ENCODE data around the gene URB2.
"Not testable (repeated sequence)": the region's sequence is repeated elsewhere in the genome, so short reads cannot be mapped to it uniquely, and the experiment has no call there.

URB2 gene

DNA sequence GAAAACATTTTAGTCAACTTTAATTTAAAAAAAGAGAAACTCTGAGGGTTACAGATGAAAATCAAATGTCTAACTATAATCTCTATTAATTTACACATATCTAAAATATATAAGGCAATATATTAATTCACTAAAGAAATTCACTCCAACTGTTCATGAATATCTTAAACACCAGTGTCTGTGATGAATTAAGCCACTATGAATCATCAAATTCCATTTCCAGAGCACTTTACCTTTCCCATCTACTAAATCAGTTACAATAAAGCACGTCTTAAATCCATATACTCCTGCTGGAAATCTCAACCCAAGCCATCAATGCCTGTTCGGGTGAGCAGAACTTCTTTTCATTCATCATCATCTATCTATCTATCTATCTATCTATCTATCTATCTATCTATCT lies 4.4 kb upstream of the URB2 start:
- peak overlapping the region; percentile 40 for H3K4me2 ChIP-seq (ENCODE audit: low read depth, low read length, poor library complexity, severe bottlenecking)
- H2AFZ ChIP-seq (ENCODE audit: low read length) = no peak overlapping the region

DNA sequence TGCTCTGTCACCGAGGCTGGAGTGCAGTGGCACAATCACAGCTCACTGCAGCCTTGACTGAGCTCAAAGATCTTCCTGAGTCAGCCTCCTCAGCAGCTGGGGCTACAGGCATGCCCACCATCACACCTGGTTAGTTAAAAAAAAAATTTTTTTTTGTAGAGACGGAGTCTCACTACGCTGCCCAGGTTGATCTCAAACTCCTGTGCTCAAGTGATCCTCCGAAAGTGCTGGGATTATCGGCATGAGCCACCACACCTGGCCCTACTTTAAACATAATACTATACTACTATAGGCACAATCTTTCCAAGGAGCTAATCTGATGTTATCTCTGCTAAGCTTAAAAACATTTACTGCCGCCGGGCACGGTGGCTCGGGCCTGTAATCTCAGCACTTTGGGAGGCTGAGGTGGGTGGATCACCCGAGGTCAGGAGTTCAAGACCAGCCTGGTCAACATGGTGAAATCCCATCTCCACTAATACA lies 3.4 kb upstream of the URB2 start:
- H3K9ac ChIP-seq (ENCODE audit: low read depth, low read length, poor library complexity, severe bottlenecking); H3K36me3 ChIP-seq (ENCODE audit: insufficient read depth, low read length); H3K9me3 ChIP-seq (ENCODE audit: insufficient read depth, low read depth, low read length); H3K4me3 ChIP-seq (ENCODE audit: low read length, poor library complexity, severe bottlenecking); H3K9me2 ChIP-seq (replicated peaks; ENCODE audit: low read depth, low read length); H2AFZ ChIP-seq (ENCODE audit: low read length); H3F3A ChIP-seq (ENCODE audit: low read depth); H3K27me3 ChIP-seq (ENCODE audit: insufficient read depth, low read length, poor library complexity, severe bottlenecking): not testable (repeated sequence)
- Histone ChIP-seq H3K4me2 (ENCODE audit: low read depth, low read length, poor library complexity, severe bottlenecking) (peak overlapping the region; percentile 91), H3K79me2 (ENCODE audit: insufficient read depth, low read length) (peaks cover 89% of the 10 kb centered on the region), H3K4me1 (ENCODE audit: insufficient read depth, low read length, poor library complexity, severe bottlenecking) (peaks cover 39% of the 10 kb centered on the region), H4K20me1 (ENCODE audit: insufficient read depth, low read length, poor library complexity, severe bottlenecking) (peaks cover 67% of the 10 kb centered on the region)

More for the DNA sequence above, 4.4 kb upstream of the URB2 start:
- Histone ChIP-seq H4K20me1 (ENCODE audit: insufficient read depth, low read length, poor library complexity, severe bottlenecking) (peaks cover 64% of the 10 kb centered on the region), H3F3A (ENCODE audit: low read depth) (no peaks in the 10 kb centered on the region), H3K4me1 (ENCODE audit: insufficient read depth, low read length, poor library complexity, severe bottlenecking) (peaks cover 33% of the 10 kb centered on the region), H3K9me3 (ENCODE audit: insufficient read depth, low read depth, low read length) (no peaks in the 10 kb centered on the region), H3K4me3 (ENCODE audit: low read length, poor library complexity, severe bottlenecking) (no peak overlapping the region), H3K9me2 (replicated peaks; ENCODE audit: low read depth, low read length) (no peaks in the 10 kb centered on the region), H3K27me3 (ENCODE audit: insufficient read depth, low read length, poor library complexity, severe bottlenecking) (no peaks in the 10 kb centered on the region), H3K79me2 (ENCODE audit: insufficient read depth, low read length) (peaks cover 89% of the 10 kb centered on the region), H3K9ac (ENCODE audit: low read depth, low read length, poor library complexity, severe bottlenecking) (no peak overlapping the region), H3K36me3 (ENCODE audit: insufficient read depth, low read length) (no peaks in the 10 kb centered on the region)
- TF ChIP-seq EZH2phosphoT487 (IDR thresholded peaks at IDR 0.05; ENCODE audit: borderline replicate concordance) = no peak
- TF ChIP-seq, protein P1, sequence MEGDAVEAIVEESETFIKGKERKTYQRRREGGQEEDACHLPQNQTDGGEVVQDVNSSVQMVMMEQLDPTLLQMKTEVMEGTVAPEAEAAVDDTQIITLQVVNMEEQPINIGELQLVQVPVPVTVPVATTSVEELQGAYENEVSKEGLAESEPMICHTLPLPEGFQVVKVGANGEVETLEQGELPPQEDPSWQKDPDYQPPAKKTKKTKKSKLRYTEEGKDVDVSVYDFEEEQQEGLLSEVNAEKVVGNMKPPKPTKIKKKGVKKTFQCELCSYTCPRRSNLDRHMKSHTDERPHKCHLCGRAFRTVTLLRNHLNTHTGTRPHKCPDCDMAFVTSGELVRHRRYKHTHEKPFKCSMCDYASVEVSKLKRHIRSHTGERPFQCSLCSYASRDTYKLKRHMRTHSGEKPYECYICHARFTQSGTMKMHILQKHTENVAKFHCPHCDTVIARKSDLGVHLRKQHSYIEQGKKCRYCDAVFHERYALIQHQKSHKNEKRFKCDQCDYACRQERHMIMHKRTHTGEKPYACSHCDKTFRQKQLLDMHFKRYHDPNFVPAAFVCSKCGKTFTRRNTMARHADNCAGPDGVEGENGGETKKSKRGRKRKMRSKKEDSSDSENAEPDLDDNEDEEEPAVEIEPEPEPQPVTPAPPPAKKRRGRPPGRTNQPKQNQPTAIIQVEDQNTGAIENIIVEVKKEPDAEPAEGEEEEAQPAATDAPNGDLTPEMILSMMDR (conservative IDR thresholded peaks at IDR 0.05; ENCODE audit: low read length) = no peak

DNA sequence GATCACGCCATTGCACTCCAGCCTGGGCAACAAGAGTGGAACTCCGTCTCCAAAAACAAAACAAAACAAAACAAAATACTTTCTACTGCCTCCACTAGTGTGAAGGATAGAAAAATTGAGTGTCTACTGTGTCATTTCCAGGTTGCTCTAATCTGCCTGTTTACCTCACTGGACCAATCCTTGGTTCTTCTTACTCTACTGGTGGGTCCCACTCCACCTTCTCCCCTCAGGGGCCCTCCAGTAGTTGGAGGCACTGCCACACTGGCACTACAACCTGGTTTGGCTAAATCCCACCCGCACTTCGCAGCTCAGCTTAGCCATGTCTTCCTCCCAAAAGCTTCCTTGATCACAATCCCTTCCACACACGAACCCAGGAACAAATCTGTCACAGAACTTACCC lies 2.8 kb upstream of the URB2 start:
- peaks cover 41% of the 10 kb centered on the region for H3K4me1 ChIP-seq (ENCODE audit: insufficient read depth, low read length, poor library complexity, severe bottlenecking)
- H3K36me3 ChIP-seq (ENCODE audit: insufficient read depth, low read length) = no peaks in the 10 kb centered on the region
- H4K20me1 ChIP-seq (ENCODE audit: insufficient read depth, low read length, poor library complexity, severe bottlenecking) = peaks cover 68% of the 10 kb centered on the region
- H3K79me2 ChIP-seq (ENCODE audit: insufficient read depth, low read length) = peaks cover 88% of the 10 kb centered on the region
- no peaks in the 10 kb centered on the region for H3K27me3 ChIP-seq (ENCODE audit: insufficient read depth, low read length, poor library complexity, severe bottlenecking)
- H2AFZ ChIP-seq (ENCODE audit: low read length) = no peak overlapping the region
- no peaks in the 10 kb centered on the region for H3F3A ChIP-seq (ENCODE audit: low read depth)
- no peaks in the 10 kb centered on the region for H3K9me2 ChIP-seq (replicated peaks; ENCODE audit: low read depth, low read length)
- peak overlapping the region; percentile 79 for H3K4me3 ChIP-seq (ENCODE audit: low read length, poor library complexity, severe bottlenecking)
- H3K9me3 ChIP-seq (ENCODE audit: insufficient read depth, low read depth, low read length) = no peaks in the 10 kb centered on the region
- H3K4me2 ChIP-seq (ENCODE audit: low read depth, low read length, poor library complexity, severe bottlenecking) = peak overlapping the region; percentile 91
- H3K9ac ChIP-seq (ENCODE audit: low read depth, low read length, poor library complexity, severe bottlenecking) = peak overlapping the region; percentile 73
- TF ChIP-seq, protein P1 (conservative IDR thresholded peaks at IDR 0.05; ENCODE audit: low read length) = no peak
- no peak for TF ChIP-seq EZH2phosphoT487 (IDR thresholded peaks at IDR 0.05; ENCODE audit: borderline replicate concordance)

DNA sequence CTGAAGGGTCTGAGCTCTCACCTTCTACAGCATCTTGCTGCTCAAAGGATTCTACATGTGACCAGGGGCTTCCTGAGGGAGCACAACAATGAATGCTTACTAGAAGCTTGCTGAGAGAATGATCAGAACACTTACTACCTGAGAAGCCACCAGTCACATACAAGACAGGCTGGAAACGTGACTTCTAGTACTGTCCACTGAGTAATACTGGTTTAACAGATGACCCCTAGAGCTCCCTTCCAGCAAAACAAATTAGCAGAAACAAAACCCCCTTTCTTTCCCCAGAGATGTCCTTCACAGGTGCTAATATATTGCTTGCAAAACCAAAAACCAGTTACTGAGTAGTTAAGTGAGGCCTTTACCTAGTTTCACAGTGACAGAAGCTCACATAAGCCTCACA lies 2.2 kb upstream of the URB2 start:
- H3K4me2 ChIP-seq (ENCODE audit: low read depth, low read length, poor library complexity, severe bottlenecking) = peak overlapping the region; percentile 91
- peaks cover 88% of the 10 kb centered on the region for H3K79me2 ChIP-seq (ENCODE audit: insufficient read depth, low read length)
- no peaks in the 10 kb centered on the region for H3K36me3 ChIP-seq (ENCODE audit: insufficient read depth, low read length)
- no peaks in the 10 kb centered on the region for H3F3A ChIP-seq (ENCODE audit: low read depth)
- peaks cover 72% of the 10 kb centered on the region for H4K20me1 ChIP-seq (ENCODE audit: insufficient read depth, low read length, poor library complexity, severe bottlenecking)
- H3K27me3 ChIP-seq (ENCODE audit: insufficient read depth, low read length, poor library complexity, severe bottlenecking) = no peaks in the 10 kb centered on the region
- no peak for TF ChIP-seq EZH2phosphoT487 (IDR thresholded peaks at IDR 0.05; ENCODE audit: borderline replicate concordance)
- TF ChIP-seq, protein P1 (conservative IDR thresholded peaks at IDR 0.05; ENCODE audit: low read length) = no peak
- no peak overlapping the region for H2AFZ ChIP-seq (ENCODE audit: low read length)
- H3K4me1 ChIP-seq (ENCODE audit: insufficient read depth, low read length, poor library complexity, severe bottlenecking) = peaks cover 47% of the 10 kb centered on the region
- H3K9me2 ChIP-seq (replicated peaks; ENCODE audit: low read depth, low read length) = no peaks in the 10 kb centered on the region
- H3K9me3 ChIP-seq (ENCODE audit: insufficient read depth, low read depth, low read length) = no peaks in the 10 kb centered on the region
- H3K4me3 ChIP-seq (ENCODE audit: low read length, poor library complexity, severe bottlenecking) = peak overlapping the region; percentile 79
- peak overlapping the region; percentile 73 for H3K9ac ChIP-seq (ENCODE audit: low read depth, low read length, poor library complexity, severe bottlenecking)

Data from Loucy (cell line).